ENCODE results near the gene RAD51B.

RAD51B gene

DNA sequence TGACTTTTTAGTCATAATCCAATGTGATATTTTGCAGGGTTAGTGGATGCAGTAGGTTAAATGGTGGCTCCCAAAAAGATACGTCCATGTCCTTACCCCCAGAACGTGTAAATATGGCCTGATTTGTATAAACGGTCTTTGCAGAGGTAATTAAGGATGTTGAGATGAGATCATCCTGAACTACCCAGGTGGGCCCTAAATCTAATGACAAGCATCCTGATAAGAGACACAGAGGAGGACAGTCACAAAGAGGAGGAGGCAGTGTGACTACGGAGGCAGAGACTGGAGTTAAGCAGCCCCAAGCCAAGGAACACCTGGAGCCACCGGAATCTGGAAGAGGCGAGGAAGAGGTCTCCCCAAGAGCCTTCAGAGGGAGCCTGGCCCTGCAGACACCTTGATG lies 679.9 kb downstream of the RAD51B start:
- Histone ChIP-seq H3K36me3 (ENCODE audit: insufficient read depth, low read length) (no peaks in the 10 kb centered on the region), H3K4me3 (no peak overlapping the region), H3K9me3 (ENCODE audit: low read depth, low read length) (no peaks in the 10 kb centered on the region), H3K27ac (no peak overlapping the region), H3K9ac (ENCODE audit: insufficient read length) (no peak overlapping the region)
- no peak for DNase-seq (ENCODE audit: low read depth, low spot score)
- TF ChIP-seq POLR2AphosphoS5 (IDR thresholded peaks at IDR 0.05; ENCODE audit: borderline replicate concordance, low read depth, low read length) (no peak), FOXP2 (optimal IDR thresholded peaks at IDR 0.05; ENCODE audit: control extremely low read depth, extremely low read length, insufficient read depth) (no peak), EZH2 (IDR thresholded peaks at IDR 0.05) (no peak)

DNA sequence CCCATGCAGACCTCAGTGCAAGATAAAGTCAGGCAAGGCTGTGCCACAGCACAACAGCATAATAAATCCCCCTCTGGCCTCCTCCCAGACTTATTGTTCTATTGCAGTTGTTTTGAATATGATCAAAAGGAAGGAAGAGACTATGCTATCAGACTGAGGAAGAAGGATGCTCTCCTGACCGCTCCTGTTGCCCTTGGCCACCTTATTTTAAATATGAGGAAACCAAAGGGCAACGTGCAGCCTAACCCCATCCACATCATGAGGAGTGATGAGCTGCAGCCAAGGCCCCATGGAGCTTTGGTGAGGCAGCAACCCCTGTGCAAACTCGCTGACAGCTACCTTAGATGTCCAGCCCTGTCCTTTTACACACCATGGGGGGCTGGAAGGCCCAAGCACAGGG lies 681.6 kb downstream of the RAD51B start:
- H3K4me3 ChIP-seq = no peak overlapping the region
- no peak for DNase-seq (ENCODE audit: low read depth, low spot score)
- H3K27ac ChIP-seq = no peak overlapping the region
- no peaks in the 10 kb centered on the region for H3K36me3 ChIP-seq (ENCODE audit: insufficient read depth, low read length)
- H3K9me3 ChIP-seq (ENCODE audit: low read depth, low read length) = no peaks in the 10 kb centered on the region
- no peak for TF ChIP-seq FOXP2 (optimal IDR thresholded peaks at IDR 0.05; ENCODE audit: control extremely low read depth, extremely low read length, insufficient read depth)
- no peak for TF ChIP-seq POLR2AphosphoS5 (IDR thresholded peaks at IDR 0.05; ENCODE audit: borderline replicate concordance, low read depth, low read length)
- TF ChIP-seq EZH2 (IDR thresholded peaks at IDR 0.05) = no peak
- no peak overlapping the region for H3K9ac ChIP-seq (ENCODE audit: insufficient read length)

DNA sequence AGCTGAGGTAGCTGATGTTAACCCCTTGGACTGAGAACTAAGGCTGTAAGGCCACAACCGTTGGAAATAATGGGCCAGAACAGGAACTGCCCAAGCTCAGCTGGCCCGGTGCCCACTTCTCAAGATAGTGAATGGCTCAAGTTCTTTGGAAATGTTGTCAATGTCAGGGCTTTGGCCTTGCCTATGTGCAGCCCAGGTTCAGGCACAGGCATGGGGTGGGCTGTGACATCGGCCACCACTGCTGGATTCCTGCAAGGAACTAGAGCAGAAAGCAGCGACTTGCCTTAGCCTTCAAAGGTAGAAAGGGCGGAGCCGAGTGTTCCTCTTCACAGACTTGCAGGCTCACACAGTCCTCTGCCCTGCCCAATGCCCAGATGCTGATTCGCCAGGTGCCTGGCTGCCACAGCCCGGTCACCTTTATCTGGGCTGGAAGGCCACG lies 682.1 kb downstream of the RAD51B start:
- Histone ChIP-seq H3K9me3 (ENCODE audit: low read depth, low read length) (no peaks in the 10 kb centered on the region), H3K9ac (ENCODE audit: insufficient read length) (no peak overlapping the region), H3K4me3 (no peak overlapping the region), H3K27ac (no peak overlapping the region), H3K36me3 (ENCODE audit: insufficient read depth, low read length) (no peaks in the 10 kb centered on the region)
- TF ChIP-seq FOXP2 (optimal IDR thresholded peaks at IDR 0.05; ENCODE audit: control extremely low read depth, extremely low read length, insufficient read depth) (no peak), POLR2AphosphoS5 (IDR thresholded peaks at IDR 0.05; ENCODE audit: borderline replicate concordance, low read depth, low read length) (no peak), EZH2 (IDR thresholded peaks at IDR 0.05) (no peak)
- no peak for DNase-seq (ENCODE audit: low read depth, low spot score)

DNA sequence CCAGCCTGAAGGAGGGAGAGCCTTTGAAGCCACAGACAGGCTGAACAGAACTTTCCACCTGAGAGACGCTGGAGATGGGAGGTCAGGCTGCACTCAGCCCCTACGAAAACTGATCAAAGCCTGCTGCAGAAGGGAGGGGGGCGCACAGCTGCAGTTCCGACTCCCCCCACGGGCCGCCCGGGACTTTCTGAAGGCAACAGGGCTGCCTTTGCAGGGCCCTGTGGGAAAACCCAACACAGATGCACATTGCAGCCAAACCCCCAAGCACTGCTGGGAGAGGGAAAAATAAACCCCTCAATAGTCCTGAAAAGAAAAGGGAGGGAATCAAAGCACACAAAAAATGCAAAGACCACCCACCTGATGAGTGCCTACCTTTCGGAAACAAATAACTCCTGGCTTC lies 682.7 kb downstream of the RAD51B start:
- no peaks in the 10 kb centered on the region for H3K36me3 ChIP-seq (ENCODE audit: insufficient read depth, low read length)
- no peak for DNase-seq (ENCODE audit: low read depth, low spot score)
- TF ChIP-seq FOXP2 (optimal IDR thresholded peaks at IDR 0.05; ENCODE audit: control extremely low read depth, extremely low read length, insufficient read depth) (no peak), POLR2AphosphoS5 (IDR thresholded peaks at IDR 0.05; ENCODE audit: borderline replicate concordance, low read depth, low read length) (no peak), EZH2 (IDR thresholded peaks at IDR 0.05) (no peak)
- no peaks in the 10 kb centered on the region for H3K9me3 ChIP-seq (ENCODE audit: low read depth, low read length)
- H3K4me3 ChIP-seq = no peak overlapping the region
- no peak overlapping the region for H3K9ac ChIP-seq (ENCODE audit: insufficient read length)
- no peak overlapping the region for H3K27ac ChIP-seq

DNA sequence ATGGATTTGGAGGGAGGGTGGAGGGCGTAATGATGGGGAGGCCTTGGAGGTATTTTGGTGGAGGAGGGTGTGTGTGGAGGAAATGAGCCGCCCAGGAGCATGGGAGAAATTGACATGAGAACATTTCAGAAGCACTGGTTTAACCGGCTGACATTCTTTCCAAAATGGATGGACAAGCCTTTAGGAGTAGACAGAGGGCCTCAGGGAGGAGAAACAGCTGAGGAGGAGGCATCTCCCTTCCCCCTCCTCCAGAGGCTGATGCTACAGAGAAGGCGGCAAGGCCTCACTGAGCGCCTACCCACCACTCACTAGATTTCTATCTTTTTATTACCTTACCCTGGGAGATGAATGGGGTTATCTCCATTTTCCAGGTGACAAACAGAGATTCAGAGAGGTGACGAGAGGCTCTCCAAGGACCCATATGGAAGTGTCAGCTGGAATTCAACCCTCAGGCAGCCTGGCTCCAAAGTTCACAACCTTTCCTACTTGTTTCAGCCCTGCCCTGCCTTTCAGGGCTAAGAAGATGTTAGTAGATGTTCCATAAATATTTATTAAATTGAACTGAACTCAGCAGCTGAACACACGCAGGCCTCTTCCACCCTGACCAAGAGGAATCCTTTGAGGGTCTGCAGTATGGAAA lies 683.7 kb downstream of the RAD51B start:
- Histone ChIP-seq H3K9me3 (ENCODE audit: low read depth, low read length) (no peaks in the 10 kb centered on the region), H3K9ac (ENCODE audit: insufficient read length) (no peak overlapping the region), H3K36me3 (ENCODE audit: insufficient read depth, low read length) (no peaks in the 10 kb centered on the region), H3K4me3 (no peak overlapping the region), H3K27ac (no peak overlapping the region)
- DNase-seq (ENCODE audit: low read depth, low spot score) = no peak
- TF ChIP-seq FOXP2 (optimal IDR thresholded peaks at IDR 0.05; ENCODE audit: control extremely low read depth, extremely low read length, insufficient read depth) (no peak), EZH2 (IDR thresholded peaks at IDR 0.05) (no peak), POLR2AphosphoS5 (IDR thresholded peaks at IDR 0.05; ENCODE audit: borderline replicate concordance, low read depth, low read length) (no peak)

DNA sequence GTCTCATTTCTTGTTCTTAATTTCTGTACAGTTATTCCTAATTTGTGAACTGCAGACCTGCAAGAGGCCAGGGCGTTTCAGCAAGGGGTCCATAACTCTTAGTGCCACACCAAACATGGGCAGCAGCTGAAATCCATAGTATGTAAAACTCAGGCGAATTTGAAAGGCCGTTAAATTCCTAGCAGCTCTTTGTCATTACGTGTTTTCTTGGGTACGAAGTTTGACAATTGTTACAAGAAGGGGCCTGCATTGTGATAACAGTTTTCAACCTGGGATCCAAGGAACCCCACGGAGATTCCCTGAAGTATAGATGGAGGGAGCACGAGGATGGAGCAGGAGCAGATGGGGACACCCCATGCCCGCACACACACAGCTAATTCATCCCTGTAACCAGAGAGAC lies 685.3 kb downstream of the RAD51B start:
- H3K27ac ChIP-seq = no peak overlapping the region
- no peak for TF ChIP-seq EZH2 (IDR thresholded peaks at IDR 0.05)
- TF ChIP-seq FOXP2 (optimal IDR thresholded peaks at IDR 0.05; ENCODE audit: control extremely low read depth, extremely low read length, insufficient read depth) = no peak
- no peak for TF ChIP-seq POLR2AphosphoS5 (IDR thresholded peaks at IDR 0.05; ENCODE audit: borderline replicate concordance, low read depth, low read length)
- H3K4me3 ChIP-seq = no peak overlapping the region
- no peaks in the 10 kb centered on the region for H3K36me3 ChIP-seq (ENCODE audit: insufficient read depth, low read length)
- H3K9me3 ChIP-seq (ENCODE audit: low read depth, low read length) = no peaks in the 10 kb centered on the region
- no peak overlapping the region for H3K9ac ChIP-seq (ENCODE audit: insufficient read length)
- DNase-seq (ENCODE audit: low read depth, low spot score) = no peak

DNA sequence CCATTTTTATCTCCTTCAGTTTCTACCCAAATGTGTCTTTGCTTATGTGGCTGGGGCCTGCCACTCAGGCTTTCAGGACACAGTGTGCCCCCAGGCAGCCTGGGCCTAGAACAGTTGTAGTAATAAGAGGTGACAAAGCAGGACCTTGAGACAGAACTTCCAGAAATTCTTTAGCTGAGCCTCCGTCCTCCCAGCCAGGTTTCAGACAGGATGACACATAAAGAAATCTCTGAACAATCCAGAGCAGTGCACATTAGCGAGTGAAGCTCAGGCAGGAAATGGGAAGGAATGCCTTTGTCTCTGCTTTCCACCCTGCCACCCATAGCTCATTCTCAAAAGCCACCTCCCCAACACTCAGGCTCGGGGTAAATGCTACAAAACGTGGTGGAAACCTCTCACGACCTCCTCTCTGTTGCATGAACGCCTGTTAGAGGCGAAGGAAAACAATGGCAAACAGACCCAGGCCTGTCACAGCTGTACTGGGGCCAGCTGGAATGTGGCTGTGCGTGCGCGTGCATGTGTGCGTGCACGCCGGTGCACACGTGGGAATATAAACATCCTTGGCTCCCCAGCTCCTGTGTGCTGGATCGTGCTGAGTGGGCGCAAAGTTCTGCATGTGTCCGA lies 686.6 kb downstream of the RAD51B start:
- Histone ChIP-seq H3K9me3 (ENCODE audit: low read depth, low read length) (no peaks in the 10 kb centered on the region), H3K36me3 (ENCODE audit: insufficient read depth, low read length) (no peaks in the 10 kb centered on the region), H3K9ac (ENCODE audit: insufficient read length) (no peak overlapping the region), H3K27ac (no peak overlapping the region; the same call in 1 of the 2 replicates), H3K4me3 (no peak overlapping the region)
- TF ChIP-seq EZH2 (IDR thresholded peaks at IDR 0.05) (no peak), POLR2AphosphoS5 (IDR thresholded peaks at IDR 0.05; ENCODE audit: borderline replicate concordance, low read depth, low read length) (no peak), FOXP2 (optimal IDR thresholded peaks at IDR 0.05; ENCODE audit: control extremely low read depth, extremely low read length, insufficient read depth) (no peak)
- DNase-seq (ENCODE audit: low read depth, low spot score) = no peak

DNA sequence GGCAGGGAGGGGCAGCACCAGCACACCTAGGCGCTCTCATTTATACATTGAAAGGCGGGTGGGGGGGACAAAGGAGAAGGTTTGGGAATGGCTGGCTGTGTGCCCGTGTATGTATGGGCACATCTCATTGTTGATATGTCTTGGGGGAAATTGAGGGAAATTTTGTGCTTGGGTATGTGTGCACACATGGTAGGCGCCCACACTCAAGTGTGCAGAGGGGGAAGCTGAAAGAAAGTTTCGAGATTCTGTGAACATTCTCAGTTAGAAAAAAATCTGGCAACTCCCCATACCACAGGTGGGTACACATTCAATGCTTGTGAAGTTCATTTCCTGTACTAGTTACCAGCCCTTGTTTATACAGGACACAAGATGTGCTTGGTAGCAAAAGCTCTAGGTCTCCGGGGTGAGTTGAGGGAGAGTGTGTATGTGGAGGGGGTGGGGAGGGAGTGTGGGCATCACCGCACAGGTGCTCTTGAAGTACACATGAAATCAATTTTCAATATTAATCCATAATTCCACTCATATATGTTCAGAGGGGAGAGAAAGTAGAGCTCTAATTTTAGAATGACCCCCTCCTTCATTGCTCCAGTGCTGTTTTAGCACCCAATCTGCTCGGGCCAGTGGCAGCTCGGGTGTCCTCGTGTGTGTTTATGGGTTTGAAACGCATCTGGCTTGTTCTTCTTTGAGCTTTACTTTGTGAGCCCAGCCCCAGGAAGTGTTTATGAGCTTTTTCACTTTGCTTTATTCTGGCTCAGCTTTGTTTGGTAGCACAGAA lies 687.3 kb downstream of the RAD51B start:
- no peak overlapping the region for H3K9ac ChIP-seq (ENCODE audit: insufficient read length)
- no peaks in the 10 kb centered on the region for H3K9me3 ChIP-seq (ENCODE audit: low read depth, low read length)
- TF ChIP-seq EZH2 (IDR thresholded peaks at IDR 0.05) = no peak
- no peak for TF ChIP-seq POLR2AphosphoS5 (IDR thresholded peaks at IDR 0.05; ENCODE audit: borderline replicate concordance, low read depth, low read length)
- no peak for TF ChIP-seq FOXP2 (optimal IDR thresholded peaks at IDR 0.05; ENCODE audit: control extremely low read depth, extremely low read length, insufficient read depth)
- H3K27ac ChIP-seq = no peak overlapping the region
- no peaks in the 10 kb centered on the region for H3K36me3 ChIP-seq (ENCODE audit: insufficient read depth, low read length)
- DNase-seq (ENCODE audit: low read depth, low spot score) = no peak
- no peak overlapping the region for H3K4me3 ChIP-seq
